GM19452 (cell line): ENCODE measurements around the gene ACSM4.
A peak's percentile ranks its signal among the peaks of the same experiment; 100 is the strongest.
"Not testable (repeated sequence)": the region's sequence is repeated elsewhere in the genome, so short reads cannot be mapped to it uniquely, and the experiment has no call there.

ENCODE experiments used
- ATAC-seq: cut with Tn5 transposase; IDR thresholded peaks from one replicate; pipeline ENCODE4 v1.9.1; 2021; ENCODE audit not compliant: unreplicated experiment

The ACSM4 gene

GRCh38 chr12:7337790-7338189 lies 33.9 kb downstream of the ACSM4 start:
- ATAC-seq: not testable (repeated sequence)

- no peak for ATAC-seq
Measured at GRCh38 chr12:7339675-7340074, 35.8 kb downstream of the ACSM4 start.

GRCh38 chr12:7344833-7345606 lies 41.1 kb downstream of the ACSM4 start:
- ATAC-seq: no peak

GRCh38 chr12:7346551-7347225 lies 42.8 kb downstream of the ACSM4 start:
- ATAC-seq: no peak

GRCh38 chr12:7349418-7349817 lies 45.5 kb downstream of the ACSM4 start:
- no peak for ATAC-seq

- no peak for ATAC-seq
Measured at GRCh38 chr12:7351177-7351576, 47.3 kb downstream of the ACSM4 start.

GRCh38 chr12:7352661-7353060 lies 48.8 kb downstream of the ACSM4 start:
- ATAC-seq: no peak

GRCh38 chr12:7354529-7354928 lies 50.7 kb downstream of the ACSM4 start:
- ATAC-seq: no peak

GRCh38 chr12:7361265-7361664 lies 57.4 kb downstream of the ACSM4 start:
- no peak for ATAC-seq

- ATAC-seq: no peak
Measured at GRCh38 chr12:7362734-7363133, 58.9 kb downstream of the ACSM4 start.

GRCh38 chr12:7369274-7369729 lies 65.4 kb downstream of the ACSM4 start:
- peak; percentile 63 for ATAC-seq

GRCh38 chr12:7373226-7373625 lies 69.4 kb downstream of the ACSM4 start:
- ATAC-seq: no peak

GRCh38 chr12:7374423-7375144 lies 70.7 kb downstream of the ACSM4 start:
- no peak for ATAC-seq

GRCh38 chr12:7375145-7375543 lies 71.3 kb downstream of the ACSM4 start:
- no peak for ATAC-seq

GRCh38 chr12:7376196-7376595 lies 72.3 kb downstream of the ACSM4 start:
- no peak for ATAC-seq
